Measurements from ENCODE around the gene MTERF4. TPM values are rescaled to one million over a fixed set of nuclear protein-coding genes. Genes with fewer than 3 reads are reported as not detected.

The MTERF4 gene
- polyA plus RNA-seq, 1 donor, result 53.3 TPM

DNA sequence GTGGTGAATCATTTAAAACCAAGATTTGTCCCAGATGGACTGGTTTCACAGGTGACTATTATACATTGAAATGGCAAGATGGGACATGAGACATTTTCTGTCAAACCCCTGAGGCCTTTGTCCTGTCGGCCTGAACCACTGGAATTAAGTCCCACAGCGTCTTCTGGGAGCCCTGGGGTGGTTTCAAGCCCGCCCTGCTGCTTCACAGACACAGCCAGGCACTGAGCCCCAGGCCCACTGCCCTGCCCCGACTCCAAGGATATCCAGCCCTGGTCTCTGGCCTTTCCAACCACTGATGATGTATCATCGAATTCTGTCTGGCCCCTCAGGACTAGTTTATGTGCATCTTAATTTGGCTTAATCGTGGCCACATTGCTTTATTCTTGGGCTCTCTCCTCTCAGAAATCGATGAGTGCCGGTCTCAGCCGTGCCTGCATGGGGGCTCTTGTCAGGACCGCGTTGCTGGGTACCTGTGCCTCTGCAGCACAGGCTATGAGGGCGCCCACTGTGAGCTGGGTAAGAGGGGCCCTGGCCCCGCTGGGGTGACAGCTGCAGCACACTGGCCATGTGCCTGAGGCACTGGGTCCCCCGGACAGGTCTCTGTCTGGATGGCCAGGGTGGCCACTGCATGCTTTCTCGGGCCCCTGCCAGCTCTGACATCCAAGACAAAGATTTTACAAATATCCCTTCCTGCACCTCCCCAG lies 39.5 kb downstream of the MTERF4 start:
- Histone ChIP-seq H3K36me3 (ENCODE audit: control insufficient read depth, insufficient read depth, low read length) (no peaks in the 10 kb centered on the region), H3K27ac (ENCODE audit: low read length) (no peak overlapping the region), H3K9me3 (ENCODE audit: control insufficient read depth, low read depth, low read length) (no peaks in the 10 kb centered on the region), H3K4me1 (ENCODE audit: control insufficient read depth, insufficient read depth, low read length) (no peaks in the 10 kb centered on the region), H3K27me3 (ENCODE audit: control insufficient read depth, insufficient read depth, low read length) (peaks cover 8% of the 10 kb centered on the region), H3K4me3 (ENCODE audit: low read length) (no peak overlapping the region)
- no peak for DNase-seq
- WGBS (ENCODE audit: insufficient coverage, low lambda C conversion rate), result 50% methylated on average over 2 of the region's 15 CpGs

DNA sequence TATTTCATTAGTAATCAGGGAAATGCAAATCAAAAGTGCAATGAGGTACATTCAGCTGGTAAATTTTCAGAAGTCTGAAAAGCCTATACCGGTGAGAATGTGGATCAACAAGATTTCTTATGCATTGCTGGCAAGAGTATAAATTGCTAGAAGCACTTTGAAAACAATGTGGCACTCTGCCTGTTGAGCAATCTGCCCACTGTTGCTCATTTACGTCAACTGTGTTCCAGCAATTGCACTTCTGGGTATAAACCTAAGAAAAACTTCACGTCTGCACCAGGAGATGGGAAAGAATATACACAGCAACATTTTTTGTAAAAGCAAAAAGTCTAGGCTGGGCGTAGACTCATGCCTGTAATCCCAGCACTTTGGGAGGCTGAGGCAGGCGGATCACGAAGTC lies 40.8 kb downstream of the MTERF4 start:
- Histone ChIP-seq H3K27me3 (ENCODE audit: control insufficient read depth, insufficient read depth, low read length) (peaks cover 8% of the 10 kb centered on the region), H3K36me3 (ENCODE audit: control insufficient read depth, insufficient read depth, low read length) (no peaks in the 10 kb centered on the region), H3K9me3 (ENCODE audit: control insufficient read depth, low read depth, low read length) (no peaks in the 10 kb centered on the region), H3K4me1 (ENCODE audit: control insufficient read depth, insufficient read depth, low read length) (no peaks in the 10 kb centered on the region), H3K4me3 (ENCODE audit: low read length) (no peak overlapping the region), H3K27ac (ENCODE audit: low read length) (no peak overlapping the region)
- DNase-seq, result no peak
- WGBS (ENCODE audit: insufficient coverage, low lambda C conversion rate), result 40% methylated on average over 1 of the region's 6 CpGs

GRCh38 chr2:241053576-241054251 lies 48.4 kb downstream of the MTERF4 start:
- no peaks in the 10 kb centered on the region for H3K36me3 ChIP-seq (ENCODE audit: control insufficient read depth, insufficient read depth, low read length)
- H3K4me1 ChIP-seq (ENCODE audit: control insufficient read depth, insufficient read depth, low read length), result no peaks in the 10 kb centered on the region
- H3K4me3 ChIP-seq (ENCODE audit: low read length), result no peak overlapping the region
- no peak overlapping the region for H3K27ac ChIP-seq (ENCODE audit: low read length)
- H3K27me3 ChIP-seq (ENCODE audit: control insufficient read depth, insufficient read depth, low read length), result no peaks in the 10 kb centered on the region
- no CpG with 5 or more reads among the region's 8 CpGs for whole genome bisulfite sequencing (ENCODE audit: insufficient coverage, low lambda C conversion rate)
- DNase-seq, result no peak
- no peaks in the 10 kb centered on the region for H3K9me3 ChIP-seq (ENCODE audit: control insufficient read depth, low read depth, low read length)

GRCh38 chr2:241052677-241053360 lies 49.3 kb downstream of the MTERF4 start:
- no peaks in the 10 kb centered on the region for H3K9me3 ChIP-seq (ENCODE audit: control insufficient read depth, low read depth, low read length)
- no peak overlapping the region for H3K27ac ChIP-seq (ENCODE audit: low read length)
- no peaks in the 10 kb centered on the region for H3K36me3 ChIP-seq (ENCODE audit: control insufficient read depth, insufficient read depth, low read length)
- WGBS (ENCODE audit: insufficient coverage, low lambda C conversion rate), result no CpG with 5 or more reads among the region's 31 CpGs
- H3K27me3 ChIP-seq (ENCODE audit: control insufficient read depth, insufficient read depth, low read length), result no peaks in the 10 kb centered on the region
- H3K4me3 ChIP-seq (ENCODE audit: low read length), result no peak overlapping the region
- no peaks in the 10 kb centered on the region for H3K4me1 ChIP-seq (ENCODE audit: control insufficient read depth, insufficient read depth, low read length)
- DNase-seq, result no peak

DNA sequence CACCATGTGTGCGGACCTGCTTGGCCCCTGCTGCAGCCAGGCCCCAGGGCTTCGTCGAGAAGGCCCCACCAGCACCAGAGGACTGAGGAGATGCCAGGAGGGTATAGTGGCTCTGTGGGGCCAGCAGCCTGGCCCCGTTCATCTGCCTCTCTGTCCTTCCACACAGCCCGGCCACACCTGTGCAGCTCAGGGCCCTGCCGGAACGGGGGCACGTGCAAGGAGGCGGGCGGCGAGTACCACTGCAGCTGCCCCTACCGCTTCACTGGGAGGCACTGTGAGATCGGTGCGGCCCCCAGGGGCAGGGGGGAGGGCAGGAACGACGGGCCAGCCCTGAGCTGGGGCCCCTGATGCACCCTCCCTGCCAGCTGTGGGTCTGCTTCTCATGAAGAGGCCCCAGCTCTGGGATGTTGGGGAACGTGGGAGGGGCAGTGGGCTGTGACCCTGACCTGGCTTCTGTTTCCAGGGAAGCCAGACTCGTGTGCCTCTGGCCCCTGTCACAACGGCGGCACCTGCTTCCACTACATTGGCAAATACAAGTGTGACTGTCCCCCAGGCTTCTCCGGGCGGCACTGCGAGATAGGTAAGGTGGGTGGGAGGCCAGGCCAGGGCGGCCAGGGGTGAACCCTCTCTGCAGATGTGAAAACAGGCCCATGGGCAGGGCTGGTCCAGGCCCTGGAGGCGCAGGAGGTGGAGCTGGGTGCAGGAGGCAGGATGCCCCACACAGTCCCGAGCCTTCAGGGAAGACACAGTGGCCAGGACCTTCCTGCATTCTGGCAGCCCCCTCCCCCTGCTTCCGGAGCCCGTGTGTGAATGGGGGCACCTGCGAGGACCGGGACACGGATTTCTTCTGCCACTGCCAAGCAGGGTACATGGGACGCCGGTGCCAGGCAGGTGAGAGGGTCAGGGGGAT lies 50.3 kb downstream of the MTERF4 start:
- no peak for DNase-seq
- H3K27ac ChIP-seq (ENCODE audit: low read length), result no peak overlapping the region
- no peaks in the 10 kb centered on the region for H3K36me3 ChIP-seq (ENCODE audit: control insufficient read depth, insufficient read depth, low read length)
- H3K27me3 ChIP-seq (ENCODE audit: control insufficient read depth, insufficient read depth, low read length), result no peaks in the 10 kb centered on the region
- no peak overlapping the region for H3K4me3 ChIP-seq (ENCODE audit: low read length)
- no peaks in the 10 kb centered on the region for H3K4me1 ChIP-seq (ENCODE audit: control insufficient read depth, insufficient read depth, low read length)
- H3K9me3 ChIP-seq (ENCODE audit: control insufficient read depth, low read depth, low read length), result no peaks in the 10 kb centered on the region
- WGBS (ENCODE audit: insufficient coverage, low lambda C conversion rate), result no CpG with 5 or more reads among the region's 33 CpGs

GRCh38 chr2:241050624-241051577 lies 51.2 kb downstream of the MTERF4 start:
- no peaks in the 10 kb centered on the region for H3K36me3 ChIP-seq (ENCODE audit: control insufficient read depth, insufficient read depth, low read length)
- H3K9me3 ChIP-seq (ENCODE audit: control insufficient read depth, low read depth, low read length), result no peaks in the 10 kb centered on the region
- no peak overlapping the region for H3K4me3 ChIP-seq (ENCODE audit: low read length)
- no peaks in the 10 kb centered on the region for H3K27me3 ChIP-seq (ENCODE audit: control insufficient read depth, insufficient read depth, low read length)
- H3K4me1 ChIP-seq (ENCODE audit: control insufficient read depth, insufficient read depth, low read length), result no peaks in the 10 kb centered on the region
- no peak for DNase-seq
- H3K27ac ChIP-seq (ENCODE audit: low read length), result no peak overlapping the region
- WGBS (ENCODE audit: insufficient coverage, low lambda C conversion rate), result 100% methylated on average over 1 of the region's 18 CpGs

DNA sequence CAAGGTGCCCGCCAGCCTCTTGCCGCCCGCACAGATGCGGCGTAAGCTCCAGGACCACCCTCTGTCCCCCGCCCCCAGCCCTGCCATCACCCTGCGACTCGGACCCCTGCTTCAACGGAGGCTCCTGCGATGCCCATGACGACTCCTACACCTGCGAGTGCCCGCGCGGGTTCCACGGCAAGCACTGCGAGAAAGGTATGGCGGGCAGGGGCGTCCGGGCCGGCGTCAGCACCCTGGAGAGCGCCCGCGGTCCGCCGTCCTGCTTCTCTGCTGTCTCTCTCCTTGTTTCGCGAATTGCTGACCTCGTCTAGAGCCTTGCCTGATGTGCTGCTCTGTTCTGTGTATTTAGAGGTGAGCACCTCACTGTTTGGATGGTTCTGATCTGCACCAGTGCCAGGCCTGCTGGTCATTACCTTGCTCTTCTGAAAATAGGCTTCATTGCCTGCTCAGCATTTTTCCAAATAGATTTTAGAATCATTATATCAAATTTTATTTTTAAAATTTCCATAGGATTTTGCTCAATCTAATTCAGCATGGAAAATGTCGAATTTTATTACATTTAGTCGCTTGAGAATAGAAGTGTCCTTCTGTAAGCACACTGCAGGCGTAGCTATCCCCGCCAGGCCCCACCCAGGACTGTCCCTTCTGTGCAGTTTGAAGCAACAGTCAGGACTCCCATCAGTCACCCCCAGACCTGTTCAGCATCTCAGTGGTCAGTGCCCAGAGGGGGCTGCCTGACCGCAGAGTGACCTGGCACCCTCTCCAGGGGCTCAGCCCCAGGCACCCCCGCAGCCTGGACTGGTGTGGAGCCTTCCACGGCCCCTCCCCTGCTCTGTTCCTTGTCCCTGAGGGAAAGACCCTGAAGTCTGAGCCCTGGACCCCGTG lies 52.1 kb downstream of the MTERF4 start:
- no CpG with 5 or more reads among the region's 38 CpGs for WGBS (ENCODE audit: insufficient coverage, low lambda C conversion rate)
- H3K27me3 ChIP-seq (ENCODE audit: control insufficient read depth, insufficient read depth, low read length), result no peaks in the 10 kb centered on the region
- H3K4me1 ChIP-seq (ENCODE audit: control insufficient read depth, insufficient read depth, low read length), result no peaks in the 10 kb centered on the region
- no peak overlapping the region for H3K27ac ChIP-seq (ENCODE audit: low read length)
- H3K4me3 ChIP-seq (ENCODE audit: low read length), result no peak overlapping the region
- no peaks in the 10 kb centered on the region for H3K36me3 ChIP-seq (ENCODE audit: control insufficient read depth, insufficient read depth, low read length)
- no peaks in the 10 kb centered on the region for H3K9me3 ChIP-seq (ENCODE audit: control insufficient read depth, low read depth, low read length)
- peak in 1 of 2 donors; percentile 15 for DNase-seq

GRCh38 chr2:241048949-241049343 lies 53.1 kb downstream of the MTERF4 start:
- DNase-seq, result no peak
- no peaks in the 10 kb centered on the region for H3K9me3 ChIP-seq (ENCODE audit: control insufficient read depth, low read depth, low read length)
- no peak overlapping the region for H3K27ac ChIP-seq (ENCODE audit: low read length)
- no CpG with 5 or more reads among the region's 11 CpGs for WGBS (ENCODE audit: insufficient coverage, low lambda C conversion rate)
- no peaks in the 10 kb centered on the region for H3K36me3 ChIP-seq (ENCODE audit: control insufficient read depth, insufficient read depth, low read length)
- no peaks in the 10 kb centered on the region for H3K4me1 ChIP-seq (ENCODE audit: control insufficient read depth, insufficient read depth, low read length)
- peaks cover 6% of the 10 kb centered on the region for H3K27me3 ChIP-seq (ENCODE audit: control insufficient read depth, insufficient read depth, low read length)
- no peak overlapping the region for H3K4me3 ChIP-seq (ENCODE audit: low read length)

Data from large intestine (tissue), 3 donors.